GM12878 (cell line): Measurements from ENCODE around the gene CTIF. TPM values are rescaled to one million over a fixed set of nuclear protein-coding genes. Genes with fewer than 3 reads are reported as not detected.

Source experiments
- ATAC-seq: fragments of 200-7000 bp; cut with Tn5 transposase; 3 replicates; pipeline ENCODE4 v1.9.1; 2020; ENCODE audit warnings: mild to moderate bottlenecking, moderate library complexity
- BruUV-seq: library from RNA; stranded (reverse); fragments of 400-500 nt; replicated peaks from 2 replicates; lab custom pipeline; 2021; lab: Mats Ljungman, UMichigan
- CTCF ChIA-PET: fragments of 300-600 bp; sonication (Branson Sonifier 250); formaldehyde crosslinking; extraction: SDS; loops from one replicate; lab custom pipeline; 2021; ENCODE audit warnings: inconsistent platforms; lab: Yijun Ruan, JAX
- POLR2A ChIA-PET: fragments of 350-600 bp; formaldehyde crosslinking; extraction: SDS; loops from one replicate; lab custom pipeline; 2021; ENCODE audit warnings: inconsistent platforms; lab: Charles Lee
- RAD21 ChIA-PET: fragments of 300-600 bp; sonication (Branson Sonifier 250); formaldehyde crosslinking; loops from one replicate; lab custom pipeline; 2023; ENCODE audit warnings: antibody characterized with exemption; ENCODE audit not compliant: unreplicated experiment; lab: Charles Lee
- SMC1A ChIA-PET: fragments of 300-600 bp; sonication (Branson Sonifier 250); formaldehyde crosslinking; loops from one replicate; lab custom pipeline; 2023; ENCODE audit not compliant: unreplicated experiment, uncharacterized antibody; lab: Charles Lee
- DNase-seq: peaks from one replicate; pipeline ENCODE4 v3.0.0-alpha.2; 2011; ENCODE audit warnings: low read depth, low spot score
- FAIRE-seq: peaks from 3 replicates; lab custom pipeline; 2011; peaks lifted over from hg19 to GRCh38; lab: Jason Lieb, UNC
- H2AFZ ChIP-seq: 2 replicates; pipeline ENCODE4 v1.6.0; 2011; ENCODE audit warnings: low read depth, low read length, control low read depth; ENCODE audit not compliant: control insufficient read depth
- H3K27ac ChIP-seq: 2 replicates; pipeline ENCODE4 v1.5.1; 2011; ENCODE audit warnings: control low read depth; ENCODE audit not compliant: control insufficient read depth, insufficient read depth
- H3K27me3 ChIP-seq, 2 experiments: replicated peaks in 1 of 2; 2 replicates each; pipeline versions ENCODE4 v1.6.0 to v1.6.1; 2011; ENCODE audit warnings: low read length in 1 of 2; ENCODE audit not compliant: control insufficient read depth in 2 of 2, insufficient read depth in 2 of 2
- H3K36me3 ChIP-seq, 2 experiments: 2 replicates each; pipeline ENCODE4 v1.5.1; 2011; ENCODE audit warnings: low read length in 1 of 2; ENCODE audit not compliant: control insufficient read depth in 2 of 2, insufficient read depth in 2 of 2
- H3K4me1 ChIP-seq: 2 replicates; pipeline ENCODE4 v1.6.1; 2011; ENCODE audit warnings: mild to moderate bottlenecking, low read length, moderate library complexity, mixed read lengths; ENCODE audit not compliant: control insufficient read depth, insufficient read depth
- H3K4me2 ChIP-seq: 2 replicates; pipeline ENCODE4 v1.6.0; 2011; ENCODE audit warnings: control low read depth; ENCODE audit not compliant: control insufficient read depth, insufficient read depth
- H3K4me3 ChIP-seq: fragments of 200-600 bp; sonication (generic); 2 replicates; pipeline ENCODE4 v1.5.1; 2016
- H3K79me2 ChIP-seq: 2 replicates; pipeline ENCODE4 v1.6.0; 2011; ENCODE audit warnings: low read length; ENCODE audit not compliant: control insufficient read depth, insufficient read depth
- H3K9ac ChIP-seq: 2 replicates; pipeline ENCODE4 v1.8.0; 2011; ENCODE audit warnings: low read length, control low read depth, mixed read lengths; ENCODE audit not compliant: control insufficient read depth, insufficient read depth
- H3K9me3 ChIP-seq: replicated peaks from 3 replicates; pipeline ENCODE4 v1.5.1; 2011; ENCODE audit warnings: mild to moderate bottlenecking, low read length; ENCODE audit not compliant: control insufficient read depth, insufficient read depth
- H4K20me1 ChIP-seq: 2 replicates; pipeline ENCODE4 v1.6.0; 2011; ENCODE audit not compliant: control insufficient read depth, insufficient read depth
- BCL11A ChIP-seq: IDR thresholded peaks from 2 replicates; pipeline ENCODE4 v1.6.1; 2011; ENCODE audit warnings: low read depth, low read length
- CBFB ChIP-seq: IDR thresholded peaks from 2 replicates; pipeline ENCODE4 v1.6.1; 2016; ENCODE audit warnings: antibody characterized with exemption, low read depth
- EZH2 ChIP-seq: IDR thresholded peaks from 2 replicates; pipeline ENCODE4 v1.6.1; 2012; ENCODE audit warnings: low read depth, mild to moderate bottlenecking, control low read depth, inconsistent platforms, low read length, borderline replicate concordance; ENCODE audit not compliant: control insufficient read depth
- NR2F1 ChIP-seq: fragments of 450-650 bp; conservative IDR thresholded peaks from 2 replicates; pipeline ENCODE4 v1.6.1; 2017; ENCODE audit warnings: mild to moderate bottlenecking
- RCOR1 ChIP-seq: conservative IDR thresholded peaks from 2 replicates; pipeline ENCODE4 v1.6.1; 2012; ENCODE audit warnings: low read depth, low read length, improper control_type of control experiment
- WGBS: methylation state at CpG from one replicate; pipeline ENCODE4 v1.1.6; 2016; ENCODE audit warnings: low lambda C conversion rate; ENCODE audit not compliant: insufficient replicate concordance, insufficient coverage; ENCODE audit errors: missing lambda C conversion rate; 5-methylcytosine and 5-hydroxymethylcytosine counted together
- in situ Hi-C: fragments of 300-500 bp; cut with MboI; formaldehyde crosslinking; loops from 9 replicates; pipeline ENCODE4 v1.14.3; 2018; ENCODE audit warnings: mixed read lengths
- intact Hi-C: fragments of 100-400 bp; cut with micrococcal nuclease; formaldehyde crosslinking; loops from one replicate; pipeline ENCODE4 v1.14.2; 2022; ENCODE audit not compliant: unreplicated experiment
- polyA plus RNA-seq, 11 experiments: library from polyadenylated mRNA; depleted of rRNA in 4 of 11; unstranded in 6 of 11; stranded (reverse) in 5 of 11; fragments of >200 nt; fragmentation: Nextera tagmentation in 4 of 11; fragmentation: Illumina TruSeq in 1 of 11; extraction: Ambion mirVana in 4 of 11; extraction: Trizol in 1 of 11; gene quantifications; 1 replicate in 1 of 11; 2 replicates in 10 of 11; pipeline versions ENCODE4 v1.2.1 to v1.2.3, GENCODE V29; 2011 to 2016; ENCODE audit warnings: inconsistent platforms in 2 of 11, missing spikeins in 2 of 11, low read depth in 1 of 11
- total RNA-seq, 4 experiments: library from RNA; depleted of rRNA in 3 of 4; stranded (reverse); fragments of >200 nt in 3 of 4; fragmentation: Illumina TruSeq in 1 of 4; extraction: Trizol in 1 of 4; gene quantifications; 2 replicates each; pipeline versions ENCODE4 v1.2.1 to v1.2.3, GENCODE V29; 2013 to 2021

CTIF gene
- total and polyA plus RNA-seq, 10 of the 15 experiments (the other 5 are each of a cell fraction or from before 2014, with no cell fraction given), result 0.06 to 11.6 (median 2.5) TPM

DNA sequence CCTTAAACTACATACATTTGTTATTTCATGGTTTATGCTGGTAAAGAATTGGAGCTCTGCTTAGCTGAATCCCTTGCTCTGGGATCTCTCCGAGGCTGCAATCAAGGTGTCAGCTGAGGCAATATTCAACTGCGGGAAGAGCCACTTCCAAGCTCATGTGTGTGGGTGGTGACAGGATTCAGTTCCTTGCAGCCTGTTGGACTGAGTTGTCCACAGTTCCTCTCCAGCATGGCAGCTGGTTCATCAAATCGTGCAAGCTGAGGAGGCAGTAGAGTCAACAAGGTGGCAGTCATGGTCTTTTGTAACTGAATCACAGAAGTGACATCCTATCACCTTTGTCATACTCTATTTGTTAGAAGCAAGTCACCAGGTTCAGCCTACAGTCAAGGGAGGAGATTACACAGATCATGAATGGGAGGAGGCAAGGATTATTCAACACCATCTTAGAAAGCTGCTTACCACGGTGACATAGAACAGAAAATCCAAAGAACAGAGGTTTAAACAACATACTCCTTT lies 56.9 kb downstream of the CTIF start:
- CTCF ChIA-PET, result no interaction called here
- intact Hi-C loops (no loop called here), in situ Hi-C loops (no loop called here)
- 45% methylated on average over 4 of the region's 4 CpGs for WGBS
- Histone ChIP-seq H3K79me2 (no peaks in the 10 kb centered on the region), H4K20me1 (no peaks in the 10 kb centered on the region), H3K9me3 (no peaks in the 10 kb centered on the region), H3K36me3 (no peaks in the 10 kb centered on the region), H3K9ac (no peak overlapping the region), H3K27ac (no peak overlapping the region), H3K4me3 (no peak overlapping the region), H3K4me2 (no peak overlapping the region), H3K27me3 (no peaks in the 10 kb centered on the region), H2AFZ (no peak overlapping the region), H3K4me1 (no peaks in the 10 kb centered on the region)
- no TSS peak for BruUV-seq
- SMC1A ChIA-PET, result interaction anchor here (0.6 kb wide), 1 partner anchor 939 kb away, joined by 3 read pairs; no protein-coding TSS in a partner anchor
- FAIRE-seq, result no peak
- TF ChIP-seq BCL11A, result no peak
- TF ChIP-seq CBFB, result no peak
- no peak for TF ChIP-seq NR2F1
- TF ChIP-seq EZH2, result no peak
- ATAC-seq, result no peak
- no peak for DNase-seq
- POLR2A ChIA-PET, result no interaction called here
- RAD21 ChIA-PET, result no interaction called here

GRCh38 chr18:48597110-48597509 lies 58.3 kb downstream of the CTIF start:
- 31% methylated on average over 5 of the region's 5 CpGs for WGBS
- FAIRE-seq, result no peak
- ChIA-PET RAD21 (no interaction called here), POLR2A (no interaction called here), CTCF (no interaction called here)
- intact Hi-C loops, result no loop called here
- Histone ChIP-seq H3K4me3 (no peak overlapping the region), H3K9ac (no peak overlapping the region), H3K27me3 (no peaks in the 10 kb centered on the region), H3K4me1 (no peaks in the 10 kb centered on the region), H3K4me2 (no peak overlapping the region), H4K20me1 (no peaks in the 10 kb centered on the region), H3K9me3 (no peaks in the 10 kb centered on the region), H3K36me3 (no peaks in the 10 kb centered on the region)
- in situ Hi-C loops, result no loop called here
- no peak for DNase-seq
- no peak for ATAC-seq
- no peak for TF ChIP-seq EZH2
- no peak for TF ChIP-seq RCOR1
- TF ChIP-seq, all 136 proteins: peak for 0
- SMC1A ChIA-PET, result no interaction called here
- Histone ChIP-seq H2AFZ (no peak overlapping the region), H3K79me2 (no peaks in the 10 kb centered on the region), H3K27ac (no peak overlapping the region)
- BruUV-seq, result no TSS peak
